ENCODE measurements around the gene ATP5PO.
"Not testable (repeated sequence)": the region's sequence is repeated elsewhere in the genome, so short reads cannot be mapped to it uniquely, and the experiment has no call there.

ATP5PO gene

GRCh38 chr21:33897739-33898138 lies 17.9 kb downstream of the ATP5PO start:
- DNase-seq = no peak

- DNase-seq = no peak
Measured at GRCh38 chr21:33897098-33897497, 18.5 kb downstream of the ATP5PO start.

- DNase-seq = no peak
Measured at GRCh38 chr21:33896691-33897090, 18.9 kb downstream of the ATP5PO start.

- no peak for DNase-seq
Measured at GRCh38 chr21:33895356-33895755, 20.2 kb downstream of the ATP5PO start.

GRCh38 chr21:33894736-33895288 lies 20.8 kb downstream of the ATP5PO start:
- peak; percentile 81 for DNase-seq

GRCh38 chr21:33893917-33894316 lies 21.7 kb downstream of the ATP5PO start:
- DNase-seq = no peak

- DNase-seq = no peak
Measured at GRCh38 chr21:33892853-33893252, 22.8 kb downstream of the ATP5PO start.

- no peak for DNase-seq
Measured at GRCh38 chr21:33890187-33890586, 25.4 kb downstream of the ATP5PO start.

- no peak for DNase-seq
Measured at GRCh38 chr21:33886321-33886720, 29.3 kb downstream of the ATP5PO start.

- no peak for DNase-seq
Measured at GRCh38 chr21:33885172-33885514, 30.5 kb downstream of the ATP5PO start.

GRCh38 chr21:33884376-33885171 lies 31.0 kb downstream of the ATP5PO start:
- no peak for DNase-seq

GRCh38 chr21:33883118-33883517 lies 32.5 kb downstream of the ATP5PO start:
- DNase-seq = no peak

- no peak for DNase-seq
Measured at GRCh38 chr21:33881689-33882440, 33.7 kb downstream of the ATP5PO start.

GRCh38 chr21:33880626-33881025 lies 35.0 kb downstream of the ATP5PO start:
- no peak for DNase-seq

GRCh38 chr21:33878824-33879223 lies 36.8 kb downstream of the ATP5PO start:
- DNase-seq = no peak

GRCh38 chr21:33875026-33875695 lies 40.4 kb downstream of the ATP5PO start:
- no peak for DNase-seq

GRCh38 chr21:33874161-33874560 lies 41.4 kb downstream of the ATP5PO start:
- no peak for DNase-seq

- DNase-seq = no peak
Measured at GRCh38 chr21:33872881-33873515, 42.6 kb downstream of the ATP5PO start.

- no peak for DNase-seq
Measured at GRCh38 chr21:33871171-33871570, 44.4 kb downstream of the ATP5PO start.

GRCh38 chr21:33870768-33871167 lies 44.8 kb downstream of the ATP5PO start:
- peak; percentile 20 for DNase-seq

GRCh38 chr21:33869873-33870272 lies 45.7 kb downstream of the ATP5PO start:
- DNase-seq = no peak

GRCh38 chr21:33867868-33868267 lies 47.7 kb downstream of the ATP5PO start:
- DNase-seq = not testable (repeated sequence)

GRCh38 chr21:33866826-33867225 lies 48.8 kb downstream of the ATP5PO start:
- no peak for DNase-seq
